Stimulated activated CD8-positive, alpha-beta memory T cell treated with anti-CD3 and anti-CD28 coated beads, Interleukin-12 subunit alpha, Interleukin-12 subunit beta, amount 100 ng/mL, for 1 hour (primary cell): ENCODE data around the gene DEFB127.
"Not testable (repeated sequence)": the region's sequence is repeated elsewhere in the genome, so short reads cannot be mapped to it uniquely, and the experiment has no call there.

Experiments used
- DNase-seq: peaks from one replicate; pipeline ENCODE4 v3.0.0-alpha.2; 2020; ENCODE audit warnings: low read depth

DEFB127 gene, protein sequence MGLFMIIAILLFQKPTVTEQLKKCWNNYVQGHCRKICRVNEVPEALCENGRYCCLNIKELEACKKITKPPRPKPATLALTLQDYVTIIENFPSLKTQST

DNA sequence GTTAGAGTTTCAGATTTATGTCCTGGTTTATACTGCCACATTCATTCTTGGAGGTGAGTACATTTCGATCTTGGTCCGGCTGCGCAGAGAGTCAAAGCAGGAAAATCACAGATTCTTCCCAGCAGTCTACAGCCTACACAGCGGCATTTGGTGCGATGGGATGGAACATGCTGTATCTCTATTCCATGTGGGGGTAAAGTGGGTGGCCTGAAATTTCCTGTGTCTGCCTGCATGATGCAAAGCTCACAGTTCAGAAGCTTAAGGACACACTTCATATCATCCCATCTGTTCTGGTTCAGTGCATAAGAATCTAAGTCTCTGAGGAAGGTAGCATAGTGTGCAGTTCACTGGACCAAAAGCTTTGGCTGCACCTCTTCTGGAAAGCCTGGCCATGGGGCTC lies at the start of gene DEFB127:
Gene DEFB127 (plus strand): TSS at position 301 of the 400 bp plus-strand sequence. CDS start 91 bp downstream, at position 392.
- no peak for DNase-seq

DNA sequence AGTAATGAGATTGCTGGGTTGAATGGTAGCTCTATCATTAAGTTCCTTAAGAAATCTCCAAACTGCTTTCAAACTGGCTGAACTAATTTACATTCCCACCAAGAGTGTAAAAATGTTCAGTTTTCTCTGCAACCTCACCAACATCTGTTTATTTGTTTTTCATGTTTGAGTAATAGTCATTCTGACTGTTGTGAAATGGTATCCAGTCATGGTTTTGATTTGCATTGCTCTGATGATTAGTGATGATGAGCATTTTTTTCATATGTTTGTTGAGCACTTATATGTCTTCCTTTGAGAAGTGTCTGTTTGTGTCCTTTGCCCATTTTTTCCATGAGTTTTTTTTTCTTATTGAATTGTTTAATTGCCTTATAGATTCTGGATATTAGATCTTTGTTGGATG lies 44.9 kb upstream of the DEFB127 start:
- DNase-seq = no peak

DNA sequence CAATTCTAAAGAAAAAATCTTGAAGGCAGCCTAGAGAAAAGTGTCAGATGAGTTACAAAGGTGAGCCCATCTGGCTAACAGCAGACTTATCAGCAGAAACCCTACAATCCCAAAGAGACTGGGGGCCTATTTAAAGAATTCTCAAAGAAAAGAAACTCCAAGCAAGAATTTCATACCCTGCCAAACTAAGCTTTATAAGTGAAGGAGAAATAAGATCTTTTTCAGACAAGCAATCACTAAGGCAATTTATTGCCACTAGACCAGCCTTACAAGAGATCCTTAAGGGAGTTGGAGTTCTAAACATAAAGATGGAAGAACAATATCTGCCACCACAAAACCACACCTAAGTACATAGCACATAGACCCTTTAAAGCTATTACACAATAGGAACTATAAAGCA lies 39.7 kb upstream of the DEFB127 start:
- no peak for DNase-seq

DNA sequence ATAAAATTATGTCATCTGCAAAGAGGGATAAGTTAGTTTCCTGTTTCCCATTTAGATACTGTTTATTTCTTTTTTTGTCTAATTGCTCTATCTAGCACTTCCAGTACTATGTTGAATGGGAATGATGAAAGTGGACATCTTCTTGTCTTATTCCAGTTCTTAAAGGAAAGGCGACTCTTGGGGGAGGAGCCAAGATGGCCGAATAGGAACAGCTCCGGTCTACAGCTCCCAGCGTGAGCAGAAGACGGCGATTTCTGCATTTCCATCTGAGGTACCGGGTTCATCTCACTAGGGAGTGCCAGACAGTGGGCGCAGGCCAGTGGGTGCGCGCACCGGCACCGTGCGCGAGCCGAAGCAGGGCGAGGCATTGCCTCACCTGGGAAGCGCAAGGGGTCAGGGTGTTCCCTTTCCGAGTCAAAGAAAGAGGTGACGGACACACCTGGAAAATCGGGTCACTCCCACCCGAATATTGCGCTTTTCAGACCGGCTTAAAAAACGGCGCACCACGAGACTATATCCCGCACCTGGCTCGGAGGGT lies 27.4 kb upstream of the DEFB127 start:
- not testable (repeated sequence) for DNase-seq

DNA sequence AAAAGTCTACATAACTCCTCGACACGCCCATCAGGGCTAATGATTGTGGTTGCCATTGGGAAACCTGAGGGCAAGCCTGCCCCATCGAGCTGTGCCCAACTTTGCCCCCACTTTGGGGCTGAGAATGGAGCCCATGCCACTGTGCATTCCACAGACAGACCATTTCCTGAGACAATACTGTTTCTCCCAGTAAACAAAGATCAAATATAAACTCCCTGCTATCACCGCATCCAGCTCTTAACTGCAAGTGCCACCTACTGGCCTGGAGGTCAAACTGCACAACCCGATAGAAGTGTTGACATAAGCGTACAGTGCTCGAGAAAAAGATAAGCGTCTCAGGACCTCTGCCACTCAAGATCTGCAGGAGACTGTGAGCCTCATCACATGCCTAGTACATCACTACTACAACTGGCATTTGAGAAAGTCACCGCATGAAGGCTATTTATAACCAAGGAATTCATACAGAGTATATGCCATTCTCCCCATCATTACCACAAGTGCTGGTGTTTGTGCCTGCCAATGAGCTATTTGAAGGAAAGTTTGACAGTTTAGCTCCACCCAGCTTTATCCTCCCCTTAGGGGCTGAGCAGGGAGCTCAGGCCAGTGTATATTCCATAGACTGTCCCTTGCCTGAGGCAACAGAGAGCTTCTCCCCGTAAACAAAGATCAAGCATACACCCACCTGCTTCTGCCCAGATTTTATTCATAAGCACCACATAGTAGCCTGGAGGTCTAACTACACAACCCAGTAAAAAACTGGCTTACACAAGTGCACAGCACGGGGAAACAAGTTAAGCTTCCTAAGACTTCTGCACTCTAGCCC lies 19.4 kb upstream of the DEFB127 start:
- DNase-seq = no peak

DNA sequence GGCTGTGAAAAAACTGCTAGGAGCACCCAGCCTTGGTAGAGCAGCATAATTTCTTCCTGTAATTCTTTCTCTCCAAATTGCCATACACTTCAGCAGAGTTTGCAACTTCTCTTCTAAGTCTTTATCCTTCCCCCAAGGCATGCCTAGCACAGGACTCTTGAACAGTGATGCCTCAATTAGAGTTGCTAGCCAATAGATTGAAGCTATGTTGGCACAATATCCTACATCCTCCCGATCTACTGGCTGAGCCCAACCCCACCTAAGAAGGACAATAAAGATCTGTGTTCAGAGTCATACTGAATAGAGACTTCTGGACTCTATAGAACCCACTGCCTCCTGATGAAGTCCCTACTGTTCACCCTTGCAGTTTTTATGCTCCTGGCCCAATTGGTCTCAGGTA lies 15.0 kb upstream of the DEFB127 start, which contains the start of gene DEFB126:
Gene DEFB126 (plus strand): TSS at position 301 of the 400 bp plus-strand sequence. CDS start 39 bp downstream, at position 340.
- no peak for DNase-seq

DNA sequence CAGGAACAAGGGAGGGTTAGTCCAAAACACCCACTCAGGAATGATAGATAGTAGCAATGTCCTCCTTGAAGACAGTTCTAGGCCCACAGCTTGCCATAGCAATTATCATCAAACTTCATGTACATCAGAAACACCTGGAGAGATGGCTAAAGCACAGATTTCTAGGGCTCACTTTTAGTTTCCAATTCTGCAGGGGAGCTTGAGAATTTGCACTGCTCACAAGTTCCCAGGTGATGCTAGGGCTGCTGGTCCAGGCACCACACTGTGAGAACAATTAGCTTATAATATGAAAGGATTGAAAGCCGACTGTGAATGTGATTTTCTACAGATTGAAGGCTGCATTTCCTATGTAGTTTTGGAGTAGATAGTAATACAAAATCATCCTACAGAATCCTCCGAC lies 11.4 kb upstream of the DEFB127 start:
- no peak for DNase-seq

DNA sequence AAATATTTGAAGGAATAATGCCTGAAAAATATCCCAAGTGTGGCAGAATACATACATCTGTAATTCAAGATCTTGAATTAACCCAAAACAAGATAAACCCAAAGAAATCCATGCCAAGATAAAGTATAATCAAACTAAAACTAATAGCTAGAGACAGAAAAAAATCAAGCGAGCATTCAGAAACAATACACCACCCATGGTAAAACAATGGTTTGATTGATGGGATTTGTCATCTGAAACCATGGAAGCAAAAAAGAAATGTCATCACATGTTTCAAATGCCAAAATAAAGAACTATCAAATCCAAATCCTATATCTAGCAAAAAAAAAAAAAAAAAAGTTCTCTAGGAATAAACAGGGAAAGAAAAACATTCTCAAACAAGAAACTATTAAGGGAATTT lies 5.1 kb upstream of the DEFB127 start:
- DNase-seq = no peak

DNA sequence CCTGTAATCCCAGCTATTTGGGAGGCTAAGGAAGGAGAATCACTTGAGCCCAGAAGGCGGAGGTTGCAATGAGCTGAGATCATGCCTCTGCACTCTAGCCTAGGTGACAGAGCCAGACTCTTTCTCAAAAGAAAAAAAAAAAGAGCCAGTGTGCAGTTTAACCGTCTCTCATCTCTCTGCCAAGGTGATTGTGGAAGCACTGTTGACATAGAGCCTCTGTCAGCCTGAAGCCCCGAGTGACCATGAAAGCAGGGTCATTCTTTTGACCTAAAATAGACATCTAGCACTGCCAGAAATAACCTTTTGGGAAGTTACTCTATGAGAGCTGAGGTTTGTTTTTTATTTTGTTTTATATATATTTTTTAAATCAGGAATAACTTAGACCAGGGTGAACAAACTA lies 7.4 kb downstream of the DEFB127 start:
- no peak for DNase-seq

DNA sequence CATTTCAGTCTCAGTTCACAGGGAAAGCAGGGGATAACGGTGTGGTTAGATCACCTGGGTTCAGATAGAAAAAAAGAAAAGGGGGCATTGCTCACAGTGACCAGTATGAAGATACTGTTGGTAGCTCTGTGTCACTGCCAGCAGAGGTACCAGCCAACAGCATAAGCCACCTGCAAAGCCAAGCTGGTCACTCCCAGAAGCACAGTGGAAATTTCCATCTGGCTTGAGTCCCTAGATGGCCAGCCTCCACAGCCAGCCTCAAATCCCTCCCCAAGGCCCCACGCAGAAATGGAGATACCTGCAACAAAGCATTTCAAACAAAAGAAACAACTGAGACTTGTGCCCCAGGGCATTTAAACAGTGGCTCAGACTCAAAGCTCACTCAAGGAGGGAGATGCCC lies 11.6 kb downstream of the DEFB127 start:
- no peak for DNase-seq

DNA sequence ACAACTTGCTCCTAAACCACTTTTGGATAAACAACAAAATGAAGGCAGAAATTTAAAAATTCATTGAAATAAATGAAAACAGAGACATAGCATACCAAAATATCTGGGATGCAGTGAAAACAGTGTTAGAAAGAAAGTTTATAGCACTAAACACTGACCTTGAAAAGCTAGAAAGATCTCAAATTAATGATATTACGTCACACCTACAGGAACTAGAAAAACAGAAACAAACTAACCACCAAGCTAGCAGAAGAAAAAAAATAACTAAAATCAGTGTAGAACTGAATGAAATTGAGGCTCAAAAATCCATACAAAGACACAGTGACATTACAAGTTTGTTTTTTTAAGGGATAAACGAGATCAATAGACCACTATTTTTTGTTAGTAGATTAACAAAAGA lies 27.0 kb downstream of the DEFB127 start:
- no peak for DNase-seq

DNA sequence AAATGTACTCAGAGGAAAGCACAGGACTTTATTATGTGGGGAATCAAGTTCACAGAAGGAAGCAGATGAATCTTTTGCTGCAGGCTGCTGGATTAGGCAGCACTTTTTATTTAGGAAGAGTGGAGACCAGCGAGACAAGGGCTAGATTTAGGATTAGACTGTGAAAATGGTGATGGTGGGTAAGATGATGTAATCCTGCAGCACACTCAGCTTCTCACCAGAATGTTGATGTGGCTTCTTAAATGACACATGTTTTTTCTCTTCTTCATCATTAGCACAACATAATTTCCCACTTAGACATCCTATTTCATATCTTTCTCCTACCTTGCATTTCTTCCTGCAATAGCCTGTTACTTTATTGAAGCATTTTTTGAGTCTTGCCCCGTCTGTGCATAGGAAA lies 30.5 kb downstream of the DEFB127 start:
- DNase-seq = no peak

DNA sequence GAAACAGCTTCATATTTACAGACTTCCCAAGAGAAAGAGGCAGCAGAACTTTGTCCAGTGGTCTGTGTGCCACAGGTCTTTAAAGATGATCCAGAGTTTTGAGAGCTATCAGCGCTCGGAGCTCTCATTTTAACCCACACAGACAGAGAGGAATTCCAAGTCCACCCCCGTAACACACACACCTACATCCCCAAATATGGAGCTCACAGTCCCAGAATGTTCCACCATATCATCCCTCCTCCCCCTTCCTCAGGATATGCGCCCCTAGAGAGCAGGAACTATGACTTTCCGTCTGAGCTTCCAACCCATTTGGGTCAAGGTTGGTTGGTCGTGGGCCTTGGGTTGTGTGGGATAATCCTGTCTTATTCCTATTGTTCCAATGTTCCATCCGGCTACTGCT lies 32.4 kb downstream of the DEFB127 start, which contains the start of gene DEFB128:
Gene DEFB128 (minus strand): TSS at position 101 of the 400 bp plus-strand sequence. CDS start 88 bp downstream, at position 13.
- no peak for DNase-seq

DNA sequence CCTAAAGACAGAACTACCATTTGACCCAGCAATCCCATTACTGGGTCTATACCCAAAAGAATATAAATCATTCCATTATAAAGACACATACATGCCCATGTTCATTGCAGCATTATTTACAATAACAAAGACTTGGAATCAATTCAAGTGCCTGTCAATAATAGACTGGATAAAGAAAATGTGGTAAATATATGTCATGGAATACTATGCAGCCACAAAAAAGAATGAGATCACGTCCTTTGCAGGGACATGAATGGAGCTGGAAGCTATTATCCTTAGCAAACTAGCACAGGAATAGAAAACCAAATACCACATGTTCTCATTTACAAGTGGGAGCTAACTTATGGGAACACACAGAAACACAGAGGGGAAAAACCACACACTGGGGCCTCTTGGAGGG lies 41.0 kb downstream of the DEFB127 start:
- no peak for DNase-seq

DNA sequence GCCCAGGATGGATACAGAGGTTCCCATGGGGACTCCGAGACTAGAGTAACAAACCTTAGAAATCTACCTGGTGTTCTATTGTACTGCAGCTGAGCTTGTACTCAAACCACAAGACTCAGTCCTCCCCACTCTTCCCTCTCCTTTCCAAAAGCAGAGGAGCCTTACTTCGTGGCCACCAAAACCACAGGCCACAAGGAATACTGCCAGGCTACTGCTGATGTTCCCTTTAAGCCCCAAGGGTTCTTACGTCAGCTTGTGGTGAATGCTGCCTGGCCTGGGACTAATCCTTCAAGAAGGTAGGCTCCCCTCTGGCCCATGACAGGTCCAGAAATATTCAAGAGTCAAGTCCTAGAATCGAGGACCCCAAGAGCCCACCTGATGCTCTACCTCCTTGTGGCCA lies 42.7 kb downstream of the DEFB127 start:
- no peak for DNase-seq

DNA sequence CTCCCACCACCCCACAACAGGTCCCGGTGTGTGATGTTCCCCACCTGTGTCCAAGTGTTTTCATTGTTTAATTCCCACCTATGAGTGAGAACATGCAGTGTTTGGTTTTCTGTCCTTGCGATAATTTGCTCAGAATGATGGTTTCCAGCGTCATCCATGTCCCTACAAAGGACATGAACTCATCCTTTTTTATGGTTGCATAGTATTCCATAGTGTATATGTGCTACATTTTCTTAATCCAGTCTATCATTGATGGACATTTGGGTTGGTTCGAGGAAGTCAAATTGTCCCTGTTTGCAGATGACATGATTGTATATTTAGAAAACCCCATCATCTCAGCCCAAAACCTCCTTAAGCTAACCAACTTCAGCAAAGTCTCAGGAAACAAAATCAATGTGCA lies 46.4 kb downstream of the DEFB127 start:
- DNase-seq = not testable (repeated sequence)
